ENCODE results near the gene UBE2E2. TPM values are rescaled to one million over a fixed set of nuclear protein-coding genes. Genes with fewer than 3 reads are reported as not detected.

UBE2E2 gene
- total and polyA plus RNA-seq, 2 of the 13 experiments (the other 11 are each of a cell fraction or from before 2014, with no cell fraction given), result 0.77 to 1.5 TPM

DNA sequence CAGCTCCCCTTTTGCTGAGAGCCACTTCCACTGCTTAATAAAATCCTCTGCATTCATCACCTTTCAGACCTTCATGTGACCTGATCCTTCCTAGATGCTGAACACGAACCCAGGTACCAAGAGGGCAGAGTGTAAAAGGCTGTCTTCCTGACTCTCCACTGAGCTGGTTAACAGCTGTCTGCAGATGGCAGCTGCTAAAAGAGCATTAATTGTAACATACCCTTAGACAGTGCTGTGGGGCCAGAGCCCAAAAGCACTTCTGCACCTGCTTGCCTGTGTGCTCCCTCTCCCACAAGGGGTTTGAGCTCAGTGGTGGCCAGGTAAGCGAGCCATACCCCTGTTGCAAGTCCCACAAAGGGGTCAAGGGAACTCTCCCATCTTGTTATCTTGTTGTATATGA lies 187.3 kb downstream of the UBE2E2 start (continued):
- no peak for TF ChIP-seq NCOR1 (IDR thresholded peaks at IDR 0.05; ENCODE audit: borderline replicate concordance, low read length)
- TF ChIP-seq ZNF12 (CRISPR knock-in tag; IDR thresholded peaks at IDR 0.05), result no peak
- no peak for TF ChIP-seq GPN1 (CRISPR knock-in tag; IDR thresholded peaks at IDR 0.05; ENCODE audit: borderline replicate concordance)

- intact Hi-C loops (cut with micrococcal nuclease; ENCODE audit: unreplicated experiment), result no loop called here
- no TSS peak for BruUV-seq (replicated peaks)
- H3K4me3 ChIP-seq (replicated peaks in 1 of 3; ENCODE audit: insufficient read depth in 1 of 3, low read depth in 2 of 3, low read length in 3 of 3), result no peak overlapping the region
- H3K4me1 ChIP-seq (ENCODE audit: insufficient read depth, low read length), result no peaks in the 10 kb centered on the region
- ATAC-seq, result no peak
- no peaks in the 10 kb centered on the region for H4K20me1 ChIP-seq (ENCODE audit: insufficient read depth, low read length)
- POLR2A ChIA-PET, result no interaction called here
- FAIRE-seq, result no peak
- H3K36me3 ChIP-seq (replicated peaks in 1 of 2; ENCODE audit: control insufficient read depth in 1 of 2, insufficient read depth in 2 of 2, low read length in 2 of 2), result no peaks in the 10 kb centered on the region
- H3K27ac ChIP-seq (ENCODE audit: extremely low read length, insufficient read depth, low read length), result no peak overlapping the region
- TF ChIP-seq ZNF205 (CRISPR knock-in tag; IDR thresholded peaks at IDR 0.05) (no peak), ZNF234 (CRISPR knock-in tag; conservative IDR thresholded peaks at IDR 0.05) (no peak), TBX2 (CRISPR knock-in tag; IDR thresholded peaks at IDR 0.05; ENCODE audit: borderline replicate concordance) (no peak), RAD21 (CRISPR knock-in tag; IDR thresholded peaks at IDR 0.05) (no peak), RARG (CRISPR knock-in tag; IDR thresholded peaks at IDR 0.05; ENCODE audit: low read depth) (no peak), HMGA1 (CRISPR knock-in tag; conservative IDR thresholded peaks at IDR 0.05) (no peak), ZNF329 (CRISPR knock-in tag; IDR thresholded peaks at IDR 0.05; ENCODE audit: low read depth) (no peak), FUBP1 (CRISPR knock-in tag; IDR thresholded peaks at IDR 0.05; ENCODE audit: borderline replicate concordance) (no peak), ZNF30 (CRISPR knock-in tag; IDR thresholded peaks at IDR 0.05) (no peak), ZMAT5 (CRISPR knock-in tag; IDR thresholded peaks at IDR 0.05; ENCODE audit: borderline replicate concordance, low read depth) (no peak), ZNF34 (CRISPR knock-in tag; IDR thresholded peaks at IDR 0.05; ENCODE audit: borderline replicate concordance) (no peak), KLF11 (CRISPR knock-in tag; IDR thresholded peaks at IDR 0.05) (no peak), ZFP41 (CRISPR knock-in tag; IDR thresholded peaks at IDR 0.05; ENCODE audit: borderline replicate concordance) (no peak), ZFP36 (IDR thresholded peaks at IDR 0.05; ENCODE audit: borderline replicate concordance, low read depth, low read length, partially characterized antibody) (no peak), ZNF577 (CRISPR knock-in tag; IDR thresholded peaks at IDR 0.05; ENCODE audit: borderline replicate concordance, low read depth) (no peak), SATB2 (CRISPR knock-in tag; IDR thresholded peaks at IDR 0.05) (no peak)
- TF ChIP-seq, protein P1, sequence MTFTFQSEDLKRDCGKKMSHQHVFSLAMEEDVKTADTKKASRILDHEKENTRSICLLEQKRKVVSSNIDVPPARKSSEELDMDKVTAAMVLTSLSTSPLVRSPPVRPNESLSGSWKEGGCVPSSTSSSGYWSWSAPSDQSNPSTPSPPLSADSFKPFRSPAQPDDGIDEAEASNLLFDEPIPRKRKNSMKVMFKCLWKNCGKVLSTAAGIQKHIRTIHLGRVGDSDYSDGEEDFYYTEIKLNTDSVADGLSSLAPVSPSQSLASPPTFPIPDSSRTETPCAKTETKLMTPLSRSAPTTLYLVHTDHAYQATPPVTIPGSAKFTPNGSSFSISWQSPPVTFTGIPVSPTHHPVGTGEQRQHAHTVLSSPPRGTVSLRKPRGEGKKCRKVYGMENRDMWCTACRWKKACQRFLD (CRISPR knock-in tag; IDR thresholded peaks at IDR 0.05; ENCODE audit: borderline replicate concordance), result no peak
- TF ChIP-seq, protein P2, sequence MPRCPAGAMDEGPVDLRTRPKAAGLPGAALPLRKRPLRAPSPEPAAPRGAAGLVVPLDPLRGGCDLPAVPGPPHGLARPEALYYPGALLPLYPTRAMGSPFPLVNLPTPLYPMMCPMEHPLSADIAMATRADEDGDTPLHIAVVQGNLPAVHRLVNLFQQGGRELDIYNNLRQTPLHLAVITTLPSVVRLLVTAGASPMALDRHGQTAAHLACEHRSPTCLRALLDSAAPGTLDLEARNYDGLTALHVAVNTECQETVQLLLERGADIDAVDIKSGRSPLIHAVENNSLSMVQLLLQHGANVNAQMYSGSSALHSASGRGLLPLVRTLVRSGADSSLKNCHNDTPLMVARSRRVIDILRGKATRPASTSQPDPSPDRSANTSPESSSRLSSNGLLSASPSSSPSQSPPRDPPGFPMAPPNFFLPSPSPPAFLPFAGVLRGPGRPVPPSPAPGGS (CRISPR knock-in tag; IDR thresholded peaks at IDR 0.05), result no peak
- no peaks in the 10 kb centered on the region for H3K9me3 ChIP-seq (ENCODE audit: low read length)
- no peak overlapping the region for H3K4me2 ChIP-seq (ENCODE audit: low read depth, low read length)
- in situ Hi-C loops (cut with HindIII; ENCODE audit: extremely low pct_ligation_motif_present, low pct_unique_long_range_greater_than_20kb), result no loop called here
- no peak for DNase-seq (ENCODE audit: low spot score)
- H3K27me3 ChIP-seq (ENCODE audit: control insufficient read depth in 1 of 2, insufficient read depth in 2 of 2, low read length in 2 of 2), result no peaks in the 10 kb centered on the region
- CTCF ChIA-PET (ENCODE audit: low intra/inter-chr PET ratio, low total read pairs), result no interaction called here
- no peaks in the 10 kb centered on the region for H3K79me2 ChIP-seq (ENCODE audit: insufficient read depth, low read length)
- H2AFZ ChIP-seq (ENCODE audit: low read length), result no peak overlapping the region
- H3K9ac ChIP-seq (ENCODE audit: insufficient read depth, low read depth, low read length), result no peak overlapping the region
Observed at GRCh38 chr3:23390989-23391553, 187.9 kb downstream of the UBE2E2 start.

Data from HepG2 (cell line).